Panc1 (cell line): ENCODE data around the gene GRID1. TPM values are rescaled to one million over a fixed set of nuclear protein-coding genes. Genes with fewer than 3 reads are reported as not detected.

Source experiments
- ATAC-seq: fragments of 200-7000 bp; cut with Tn5 transposase; 2 replicates; pipeline ENCODE4 v1.9.1; 2020; ENCODE audit warnings: mild to moderate bottlenecking, moderate library complexity
- BruUV-seq: library from RNA; stranded (reverse); fragments of 400-500 nt; replicated peaks from 2 replicates; lab custom pipeline; 2021; lab: Mats Ljungman, UMichigan
- CTCF ChIA-PET: fragments of 300-600 bp; sonication (Branson Sonifier 250); formaldehyde crosslinking; loops from one replicate; lab custom pipeline; 2022; ENCODE audit warnings: antibody characterized with exemption; lab: Charles Lee
- POLR2A ChIA-PET: fragments of 300-600 bp; sonication (Branson Sonifier 250); formaldehyde crosslinking; loops from one replicate; lab custom pipeline; 2022; ENCODE audit warnings: antibody characterized with exemption; lab: Charles Lee
- DNase-seq: peaks from one replicate; pipeline ENCODE4 v3.0.0-alpha.2; 2010; ENCODE audit warnings: low read depth, low spot score
- H3K27ac ChIP-seq: 2 replicates; pipeline ENCODE4 v1.5.1; 2011; ENCODE audit warnings: mild to moderate bottlenecking, low read length, inconsistent platforms
- H3K27me3 ChIP-seq: fragments of 200-500 bp; sonication (Bioruptor generic); 2 replicates; pipeline ENCODE4 v1.6.0; 2014; ENCODE audit warnings: low read length, inconsistent platforms; ENCODE audit not compliant: control insufficient read depth, insufficient read depth
- H3K36me3 ChIP-seq: fragments of 200-500 bp; sonication (Bioruptor generic); 2 replicates; pipeline ENCODE4 v1.5.1; 2014; ENCODE audit warnings: inconsistent platforms, mild to moderate bottlenecking, low read length, moderate library complexity; ENCODE audit not compliant: control insufficient read depth, insufficient read depth
- H3K4me1 ChIP-seq: 2 replicates; pipeline ENCODE4 v1.5.1; 2011; ENCODE audit warnings: inconsistent platforms, mild to moderate bottlenecking, low read length, moderate library complexity; ENCODE audit not compliant: control insufficient read depth, insufficient read depth
- H3K4me3 ChIP-seq, 2 experiments: 2 replicates each; pipeline ENCODE4 v1.5.1; 2011 to 2012; ENCODE audit warnings: low read depth in 2 of 2, low read length in 2 of 2, mild to moderate bottlenecking in 2 of 2, inconsistent platforms in 1 of 2, moderate library complexity in 1 of 2
- H3K9me3 ChIP-seq: fragments of 200-500 bp; sonication (Bioruptor generic); 2 replicates; pipeline ENCODE4 v1.5.1; 2014; ENCODE audit warnings: low read depth, mild to moderate bottlenecking, inconsistent platforms, low read length, moderate library complexity; ENCODE audit not compliant: control insufficient read depth, insufficient read depth
- POLR2AphosphoS5 ChIP-seq: IDR thresholded peaks from 2 replicates; pipeline ENCODE4 v1.6.1; 2012; ENCODE audit warnings: mild to moderate bottlenecking, low read depth, low read length, moderate library complexity
- REST ChIP-seq, 2 experiments: IDR thresholded peaks; 2 replicates each; pipeline ENCODE4 v1.6.1; 2011 to 2012; ENCODE audit warnings: low read depth in 2 of 2, control low read depth in 1 of 2, low read length in 1 of 2, mild to moderate bottlenecking in 1 of 2, moderate library complexity in 1 of 2; ENCODE audit not compliant: insufficient read depth in 1 of 2
- SIN3A ChIP-seq: IDR thresholded peaks from 2 replicates; pipeline ENCODE4 v1.6.1; 2012; ENCODE audit warnings: low read depth, mild to moderate bottlenecking, low read length, moderate library complexity, borderline replicate concordance; ENCODE audit not compliant: insufficient read depth
- TCF7L2 ChIP-seq: IDR thresholded peaks from 2 replicates; pipeline ENCODE4 v1.6.1; 2011; ENCODE audit warnings: mild to moderate bottlenecking, low read depth, low read length, inconsistent platforms
- in situ Hi-C: cut with HindIII; loops from 2 replicates; pipeline ENCODE4 v1.10.0; 2016; ENCODE audit warnings: low sequenced_read_pairs, low pct_unique_long_range_greater_than_20kb
- intact Hi-C: fragments of 100-400 bp; cut with micrococcal nuclease; formaldehyde crosslinking; loops from one replicate; pipeline ENCODE4 v1.10.0; 2022; ENCODE audit not compliant: unreplicated experiment
- total RNA-seq: library from RNA; stranded (reverse); gene quantifications from one replicate; pipeline ENCODE4 v1.2.1, GENCODE V29; 2021; ENCODE audit not compliant: unreplicated experiment
- TF ChIP-seq, protein P1 (sequence below): fragments of 450-650 bp; IDR thresholded peaks from 2 replicates; pipeline ENCODE4 v1.5.1; 2017; ENCODE audit warnings: mild to moderate bottlenecking

Gene GRID1
- total RNA-seq, 1 experiment from 2014 or later: 2.3 TPM

GRCh38 chr10:86210416-86210815, 156.2 kb downstream of the GRID1 start:
- Histone ChIP-seq H3K4me3 (no peak overlapping the region), H3K36me3 (no peaks in the 10 kb centered on the region), H3K27me3 (peaks cover 4% of the 10 kb centered on the region; the same call in 1 of the 2 replicates), H3K27ac (no peak overlapping the region), H3K9me3 (no peaks in the 10 kb centered on the region), H3K4me1 (no peaks in the 10 kb centered on the region)
- no peak for ATAC-seq
- in situ Hi-C loops (no loop called here), intact Hi-C loops (no loop called here)
- ChIA-PET CTCF (no interaction called here), POLR2A (no interaction called here)
- no peak for DNase-seq
- no TSS peak for BruUV-seq
- TF ChIP-seq SIN3A (no peak), POLR2AphosphoS5 (no peak), REST (IDR thresholded peaks at IDR 0.05; ENCODE audit: insufficient read depth in 1 of 2, low read depth in 2 of 2, low read length in 1 of 2) (no peak)

DNA sequence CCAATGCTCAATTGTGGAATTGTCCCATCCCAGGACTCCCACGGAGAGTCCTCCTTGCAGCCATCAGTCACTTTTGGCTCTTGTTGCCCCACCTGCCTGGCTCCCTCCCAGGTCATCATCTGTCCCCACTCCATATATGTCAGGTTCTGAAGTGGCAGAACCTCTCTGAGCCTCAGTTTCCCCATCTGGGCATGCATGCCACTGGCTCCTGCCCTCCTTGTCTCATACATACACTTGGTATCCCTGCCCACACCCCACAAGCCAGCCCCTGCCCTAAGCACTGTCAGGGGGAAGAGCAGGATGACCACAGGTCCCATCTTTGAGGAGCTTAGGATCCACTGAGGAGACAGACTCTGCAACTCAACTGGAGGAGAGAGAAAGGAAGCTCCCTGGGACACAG, 156.9 kb downstream of the GRID1 start:
- in situ Hi-C loops: no loop called here
- DNase-seq: no peak
- Histone ChIP-seq H3K27me3 (peaks cover 4% of the 10 kb centered on the region; the same call in 1 of the 2 replicates), H3K27ac (no peak overlapping the region), H3K4me3 (no peak overlapping the region), H3K36me3 (no peaks in the 10 kb centered on the region), H3K9me3 (no peaks in the 10 kb centered on the region), H3K4me1 (no peaks in the 10 kb centered on the region)
- TF ChIP-seq SIN3A: no peak
- no peak for ATAC-seq
- CTCF ChIA-PET: no interaction called here
- POLR2A ChIA-PET: no interaction called here
- no TSS peak for BruUV-seq
- intact Hi-C loops: no loop called here

DNA sequence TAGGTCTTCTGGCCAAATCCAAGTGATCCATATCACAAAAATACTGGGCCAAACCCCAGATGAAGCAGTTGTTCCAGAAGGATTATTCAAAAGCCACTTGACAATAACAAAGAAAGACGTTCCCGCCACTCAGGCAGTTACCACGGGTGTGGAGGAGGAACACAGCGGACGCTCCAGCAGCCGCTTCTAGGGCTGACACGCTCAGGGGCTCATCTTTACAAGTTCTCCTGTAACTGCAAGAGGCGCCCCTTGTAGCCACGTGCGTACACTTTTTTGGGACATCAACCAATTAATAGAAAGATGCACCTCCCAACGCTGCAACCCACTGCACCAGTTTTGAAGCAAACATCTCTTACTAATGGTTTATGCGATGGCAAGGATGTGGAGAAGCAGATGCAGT, 159.4 kb downstream of the GRID1 start:
- no peak overlapping the region for H3K4me3 ChIP-seq
- no peaks in the 10 kb centered on the region for H3K4me1 ChIP-seq
- no peak overlapping the region for H3K27ac ChIP-seq
- DNase-seq: no peak
- H3K9me3 ChIP-seq: no peaks in the 10 kb centered on the region
- intact Hi-C loops (no loop called here), in situ Hi-C loops (no loop called here)
- H3K27me3 ChIP-seq: peaks cover 4% of the 10 kb centered on the region; the same call in 1 of the 2 replicates
- H3K36me3 ChIP-seq: no peaks in the 10 kb centered on the region
- TF ChIP-seq, protein P1, sequence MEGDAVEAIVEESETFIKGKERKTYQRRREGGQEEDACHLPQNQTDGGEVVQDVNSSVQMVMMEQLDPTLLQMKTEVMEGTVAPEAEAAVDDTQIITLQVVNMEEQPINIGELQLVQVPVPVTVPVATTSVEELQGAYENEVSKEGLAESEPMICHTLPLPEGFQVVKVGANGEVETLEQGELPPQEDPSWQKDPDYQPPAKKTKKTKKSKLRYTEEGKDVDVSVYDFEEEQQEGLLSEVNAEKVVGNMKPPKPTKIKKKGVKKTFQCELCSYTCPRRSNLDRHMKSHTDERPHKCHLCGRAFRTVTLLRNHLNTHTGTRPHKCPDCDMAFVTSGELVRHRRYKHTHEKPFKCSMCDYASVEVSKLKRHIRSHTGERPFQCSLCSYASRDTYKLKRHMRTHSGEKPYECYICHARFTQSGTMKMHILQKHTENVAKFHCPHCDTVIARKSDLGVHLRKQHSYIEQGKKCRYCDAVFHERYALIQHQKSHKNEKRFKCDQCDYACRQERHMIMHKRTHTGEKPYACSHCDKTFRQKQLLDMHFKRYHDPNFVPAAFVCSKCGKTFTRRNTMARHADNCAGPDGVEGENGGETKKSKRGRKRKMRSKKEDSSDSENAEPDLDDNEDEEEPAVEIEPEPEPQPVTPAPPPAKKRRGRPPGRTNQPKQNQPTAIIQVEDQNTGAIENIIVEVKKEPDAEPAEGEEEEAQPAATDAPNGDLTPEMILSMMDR: no peak
- TF ChIP-seq REST (IDR thresholded peaks at IDR 0.05; ENCODE audit: insufficient read depth in 1 of 2, low read depth in 2 of 2, low read length in 1 of 2) (no peak), TCF7L2 (no peak), SIN3A (no peak), POLR2AphosphoS5 (no peak)
- CTCF ChIA-PET: no interaction called here
- ATAC-seq: no peak
- no TSS peak for BruUV-seq
- POLR2A ChIA-PET: no interaction called here
